B cell (primary cell): ENCODE results near the gene CST6. TPM values are rescaled to one million over a fixed set of nuclear protein-coding genes. Genes with fewer than 3 reads are reported as not detected.

Source experiments
- ATAC-seq: fragments of 200-7000 bp; cut with Tn5 transposase; one replicate; pipeline ENCODE4 v1.10.0; 2021; ENCODE audit warnings: low read depth, mild to moderate bottlenecking, moderate number of reproducible peaks, moderate library complexity
- CTCF ChIA-PET: fragments of 350-600 bp; sonication (Branson Sonifier 250); formaldehyde crosslinking; loops from one replicate; lab custom pipeline; 2021; ENCODE audit warnings: antibody characterized with exemption, inconsistent platforms; lab: Charles Lee
- POLR2A ChIA-PET: fragments of 350-600 bp; sonication (Branson Sonifier 250); formaldehyde crosslinking; loops from one replicate; lab custom pipeline; 2021; ENCODE audit warnings: antibody characterized with exemption; lab: Charles Lee
- DNase-seq: peaks from one replicate; pipeline ENCODE4 v3.0.0; 2013
- H2AFZ ChIP-seq: 2 replicates; pipeline ENCODE4 v1.6.1; 2012; ENCODE audit warnings: mild to moderate bottlenecking, low read depth, low read length; ENCODE audit not compliant: insufficient read depth, poor library complexity, severe bottlenecking
- H3K27ac ChIP-seq, 2 donors: 1 replicate in 1 of 2; 2 replicates in 1 of 2; pipeline ENCODE4 v1.5.1; 2012 to 2013; ENCODE audit warnings: low read length in 2 of 2, mild to moderate bottlenecking in 2 of 2, moderate library complexity in 1 of 2
- H3K27me3 ChIP-seq, 4 experiments: fragments of 200-600 bp in 1 of 4; sonication (generic) in 1 of 4; replicated peaks in 1 of 4; 1 replicate in 2 of 4; 2 replicates in 2 of 4; pipeline versions ENCODE4 v1.6.1 to v1.7.0; 2013 to 2016; ENCODE audit warnings: low read length in 3 of 4, mild to moderate bottlenecking in 2 of 4, mixed read lengths in 1 of 4, moderate library complexity in 1 of 4; ENCODE audit not compliant: insufficient read depth in 4 of 4, control insufficient read depth in 3 of 4; ENCODE audit errors: control extremely low read depth in 1 of 4
- H3K36me3 ChIP-seq, 2 experiments: replicated peaks in 1 of 2; 1 replicate in 1 of 2; 2 replicates in 1 of 2; pipeline versions ENCODE4 v1.6.1 to v1.7.1; 2013; ENCODE audit warnings: low read length in 1 of 2; ENCODE audit not compliant: insufficient read depth in 2 of 2, control insufficient read depth in 1 of 2; ENCODE audit errors: control extremely low read depth in 1 of 2, extremely low read depth in 1 of 2
- H3K4me1 ChIP-seq, 2 donors: fragments of 200-600 bp in 1 of 2; sonication (generic) in 1 of 2; 1 replicate in 1 of 2; 2 replicates in 1 of 2; pipeline versions ENCODE4 v1.5.1 to v1.6.1; 2013 to 2017; ENCODE audit warnings: low read length in 2 of 2; ENCODE audit not compliant: control insufficient read depth in 2 of 2, insufficient read depth in 2 of 2
- H3K4me2 ChIP-seq: replicated peaks from 2 replicates; pipeline ENCODE3; 2012; ENCODE audit warnings: mild to moderate bottlenecking, low read depth, low read length; ENCODE audit not compliant: poor library complexity, severe bottlenecking
- H3K4me3 ChIP-seq, 5 experiments: fragments of 200-600 bp in 1 of 5; sonication (generic) in 1 of 5; 1 replicate in 3 of 5; 2 replicates in 2 of 5; pipeline versions ENCODE4 v1.5.1 to v1.7.0; 2011 to 2016; ENCODE audit warnings: low read length in 4 of 5, mild to moderate bottlenecking in 4 of 5, low read depth in 2 of 5, control low read depth in 1 of 5, moderate library complexity in 1 of 5; ENCODE audit not compliant: insufficient read depth in 1 of 5; ENCODE audit errors: control extremely low read depth in 1 of 5, extremely low read depth in 1 of 5
- H3K79me2 ChIP-seq: fragments of 200-600 bp; sonication (generic); one replicate; pipeline ENCODE4 v1.6.0; 2016; ENCODE audit warnings: low read length; ENCODE audit not compliant: control insufficient read depth, insufficient read depth
- H3K9ac ChIP-seq: fragments of 200-600 bp; sonication (generic); 2 replicates; pipeline ENCODE4 v1.6.1; 2017; ENCODE audit warnings: mild to moderate bottlenecking, low read length, moderate library complexity
- H3K9me3 ChIP-seq, 3 donors: one replicate each; pipeline versions ENCODE4 v1.6.1 to v1.7.1; 2013; ENCODE audit warnings: low read length in 2 of 3; ENCODE audit not compliant: control insufficient read depth in 2 of 3, insufficient read depth in 1 of 3; ENCODE audit errors: control extremely low read depth in 1 of 3
- H4K20me1 ChIP-seq: 2 replicates; pipeline ENCODE4 v1.6.0; 2012; ENCODE audit warnings: mild to moderate bottlenecking, low read length; ENCODE audit not compliant: insufficient read depth, control insufficient read depth, poor library complexity, severe bottlenecking
- H3K27ac Mint-ChIP-seq: one replicate; pipeline ENCODE4 v1.8.0; 2021; ENCODE audit warnings: mixed read lengths
- H3K27me3 Mint-ChIP-seq: one replicate; pipeline ENCODE4 v1.8.0; 2021; ENCODE audit warnings: mixed read lengths
- H3K4me1 Mint-ChIP-seq: one replicate; pipeline ENCODE4 v1.8.0; 2021; ENCODE audit warnings: mixed read lengths
- H3K4me3 Mint-ChIP-seq: one replicate; pipeline ENCODE4 v1.8.0; 2021; ENCODE audit warnings: mixed read lengths
- H3K9me3 Mint-ChIP-seq: one replicate; pipeline ENCODE4 v1.8.0; 2022; ENCODE audit warnings: mixed read lengths; ENCODE audit not compliant: insufficient read depth
- CTCF ChIP-seq: fragments of 200-600 bp; IDR thresholded peaks from one replicate; pipeline ENCODE4 v1.8.0; 2022; ENCODE audit warnings: antibody characterized with exemption, mild to moderate bottlenecking
- EZH2 ChIP-seq: IDR thresholded peaks from 2 replicates; pipeline ENCODE4 v1.6.1; 2012; ENCODE audit warnings: borderline replicate concordance, low read depth, mild to moderate bottlenecking, moderate library complexity, low read length; ENCODE audit not compliant: insufficient read depth, poor library complexity, severe bottlenecking
- WGBS: methylation state at CpG from one replicate; pipeline ENCODE4 v1.1.5; 2013; ENCODE audit warnings: missing lambda C conversion rate; ENCODE audit not compliant: insufficient coverage; 5-methylcytosine and 5-hydroxymethylcytosine counted together
- intact Hi-C: fragments of 100-400 bp; cut with micrococcal nuclease; formaldehyde crosslinking; loops from one replicate; pipeline ENCODE4 v1.10.0; 2022
- polyA plus RNA-seq: library from polyadenylated mRNA; depleted of rRNA; stranded (reverse); fragments of >200 nt; gene quantifications from 2 replicates; pipeline ENCODE4 v1.2.3, GENCODE V29; 2012
- total RNA-seq, 2 donors: library from RNA; stranded (reverse); fragments of 120-200 nt in 1 of 2; gene quantifications; 1 replicate in 1 of 2; 2 replicates in 1 of 2; pipeline versions ENCODE4 v1.2.3 to v1.2.4, GENCODE V29; 2013 to 2022

CST6 gene
- total and polyA plus RNA-seq, 2 donors (not counting 1 experiment from before 2014, with no cell fraction given), result not detected

- H3K79me2 ChIP-seq, result no peaks in the 10 kb centered on the region
- no peak overlapping the region for H3K9ac ChIP-seq
- no peak overlapping the region for H3K27ac ChIP-seq
- ChIA-PET POLR2A (interaction anchor here (0.7 kb wide), 1 partner anchor 302 kb away, joined by 3 read pairs; no protein-coding TSS in a partner anchor), CTCF (no interaction called here)
- 95% methylated on average over 6 of the region's 6 CpGs for WGBS
- no peak overlapping the region for H3K4me3 ChIP-seq
- ATAC-seq (no peak), DNase-seq (no peak)
- H3K4me1 ChIP-seq, result peaks cover 11 to 13% of the 10 kb centered on the region in 2 donors
- no peak overlapping the region for H3K27ac Mint-ChIP-seq
- peaks cover 0 to 29% (median 12%) of the 10 kb centered on the region in 4 experiments for H3K27me3 ChIP-seq
- no peaks in the 10 kb centered on the region for H3K9me3 Mint-ChIP-seq
- no peak overlapping the region for H3K4me3 Mint-ChIP-seq
- intact Hi-C loops, result no loop called here
- H3K9me3 ChIP-seq, result peaks cover 0 to 12% (median 0%) of the 10 kb centered on the region in 3 donors
- H2AFZ ChIP-seq, result no peak overlapping the region
- no peak for TF ChIP-seq CTCF
- no peak for TF ChIP-seq EZH2
- no peaks in the 10 kb centered on the region for H3K36me3 ChIP-seq
- peaks cover 2% of the 10 kb centered on the region for H3K4me1 Mint-ChIP-seq
- peaks cover 8% of the 10 kb centered on the region for H3K27me3 Mint-ChIP-seq
- no peaks in the 10 kb centered on the region for H4K20me1 ChIP-seq
- no peak overlapping the region for H3K4me2 ChIP-seq
Measured at GRCh38 chr11:66014804-66015453, 3.1 kb downstream of the CST6 start.

GRCh38 chr11:66015454-66015881 is 3.7 kb downstream of the CST6 start:
- Histone ChIP-seq H2AFZ (no peak overlapping the region), H3K4me1 (peaks cover 11 to 13% of the 10 kb centered on the region in 2 donors), H3K27me3 (peaks cover 0 to 29% (median 12%) of the 10 kb centered on the region in 4 experiments), H3K36me3 (no peaks in the 10 kb centered on the region), H4K20me1 (no peaks in the 10 kb centered on the region), H3K27ac (no peak overlapping the region), H3K4me3 (no peak overlapping the region), H3K9ac (no peak overlapping the region), H3K79me2 (no peaks in the 10 kb centered on the region), H3K9me3 (peaks cover 0 to 12% (median 0%) of the 10 kb centered on the region in 3 donors), H3K4me2 (no peak overlapping the region)
- ChIA-PET CTCF (no interaction called here), POLR2A (interaction anchor here (0.7 kb wide), 1 partner anchor 303 kb away, joined by 3 read pairs; no protein-coding TSS in a partner anchor)
- Mint-ChIP-seq H3K27me3 (peaks cover 4% of the 10 kb centered on the region), H3K27ac (no peak overlapping the region), H3K4me1 (peaks cover 2% of the 10 kb centered on the region), H3K9me3 (no peaks in the 10 kb centered on the region), H3K4me3 (no peak overlapping the region)
- DNase-seq (no peak), ATAC-seq (no peak)
- 97% methylated on average over 6 of the region's 7 CpGs for WGBS
- intact Hi-C loops, result no loop called here
- TF ChIP-seq CTCF, result no peak
- TF ChIP-seq EZH2, result no peak
